Measurements from ENCODE around the gene NOP9. TPM values are rescaled to one million over a fixed set of nuclear protein-coding genes. Genes with fewer than 3 reads are reported as not detected.

Gene NOP9
- total and polyA plus RNA-seq, 8 donors = 22.4 to 28.4 (median 25.1) TPM

GRCh38 chr14:24315243-24315806 lies 15.7 kb downstream of the NOP9 start:
- ATAC-seq (no peak), DNase-seq (no peak)
- Histone ChIP-seq H3K4me3 (peak overlapping the region in 1 of 2 donors; percentile 32), H3K4me1 (peaks cover 28 to 90% of the 10 kb centered on the region in 2 donors), H3K27ac (peak overlapping the region; percentile 51 to 95), H3K9me3 (no peaks in the 10 kb centered on the region), H3K27me3 (peaks cover 0 to 37% of the 10 kb centered on the region in 2 donors), H3K36me3 (peaks cover 0 to 30% of the 10 kb centered on the region in 2 donors)
- intact Hi-C loops (cut with DNase I) = no loop called here
- TF ChIP-seq CTCF (IDR thresholded peaks at IDR 0.05) = no peak

- peak; percentile 30 for ATAC-seq
Observed at GRCh38 chr14:24315807-24316596, 16.4 kb downstream of the NOP9 start.

GRCh38 chr14:24316597-24316950 lies 16.9 kb downstream of the NOP9 start:
- DNase-seq (peak in 2 of 4 donors; percentile 30 to 71), ATAC-seq (no peak)
- peak overlapping the region in 1 of 2 donors; percentile 95 for H3K27ac ChIP-seq
- no peaks in the 10 kb centered on the region for H3K9me3 ChIP-seq
- peaks cover 24 to 78% of the 10 kb centered on the region in 2 donors for H3K4me1 ChIP-seq
- peaks cover 0 to 37% of the 10 kb centered on the region in 2 donors for H3K36me3 ChIP-seq
- peaks cover 0 to 37% of the 10 kb centered on the region in 2 donors for H3K27me3 ChIP-seq
- intact Hi-C loops (cut with DNase I) = no loop called here
- no peak for TF ChIP-seq CTCF (IDR thresholded peaks at IDR 0.05)
- H3K4me3 ChIP-seq = no peak overlapping the region

More at GRCh38 chr14:24315807-24316596, 16.4 kb downstream of the NOP9 start:
- H3K9me3 ChIP-seq = no peaks in the 10 kb centered on the region
- peaks cover 0 to 37% of the 10 kb centered on the region in 2 donors for H3K27me3 ChIP-seq
- TF ChIP-seq CTCF (IDR thresholded peaks at IDR 0.05) = peak; percentile 18 to 33
- peaks cover 24 to 84% of the 10 kb centered on the region in 2 donors for H3K4me1 ChIP-seq
- peak overlapping the region; percentile 51 to 95 for H3K27ac ChIP-seq
- peaks cover 0 to 35% of the 10 kb centered on the region in 2 donors for H3K36me3 ChIP-seq
- DNase-seq = peak in 2 of 4 donors; percentile 48 to 80
- intact Hi-C loops (cut with DNase I) = no loop called here
- peak overlapping the region in 1 of 2 donors; percentile 32 for H3K4me3 ChIP-seq

GRCh38 chr14:24317141-24317928 lies 17.7 kb downstream of the NOP9 start:
- Histone ChIP-seq H3K9me3 (no peaks in the 10 kb centered on the region), H3K4me3 (no peak overlapping the region), H3K4me1 (peaks cover 19 to 70% of the 10 kb centered on the region in 2 donors), H3K27me3 (peaks cover 0 to 37% of the 10 kb centered on the region in 2 donors), H3K36me3 (peaks cover 0 to 42% of the 10 kb centered on the region in 2 donors), H3K27ac (peak overlapping the region in 1 of 2 donors; percentile 95)
- no peak for DNase-seq
- no peak for ATAC-seq
- no peak for TF ChIP-seq CTCF (IDR thresholded peaks at IDR 0.05)
- intact Hi-C loops (cut with DNase I) = no loop called here
